Activated naive CD8-positive, alpha-beta T cell (primary cell): Measurements from ENCODE around the gene SIGLEC7.

Experiments
- H3K27ac Mint-ChIP-seq: one replicate; pipeline ENCODE4 v1.8.0; 2021; ENCODE audit warnings: mixed read lengths
- H3K27me3 Mint-ChIP-seq: one replicate; pipeline ENCODE4 v1.8.0; 2021; ENCODE audit warnings: mixed read lengths
- H3K36me3 Mint-ChIP-seq: one replicate; pipeline ENCODE4 v1.8.0; 2021; ENCODE audit warnings: mixed read lengths
- H3K4me1 Mint-ChIP-seq: one replicate; pipeline ENCODE4 v1.8.0; 2021; ENCODE audit warnings: low read depth, mixed read lengths
- H3K4me3 Mint-ChIP-seq: one replicate; pipeline ENCODE4 v1.8.0; 2021; ENCODE audit warnings: mild to moderate bottlenecking, mixed read lengths
- H3K9me3 Mint-ChIP-seq: one replicate; pipeline ENCODE4 v1.8.0; 2021; ENCODE audit warnings: low read depth, mixed read lengths

Gene SIGLEC7

DNA sequence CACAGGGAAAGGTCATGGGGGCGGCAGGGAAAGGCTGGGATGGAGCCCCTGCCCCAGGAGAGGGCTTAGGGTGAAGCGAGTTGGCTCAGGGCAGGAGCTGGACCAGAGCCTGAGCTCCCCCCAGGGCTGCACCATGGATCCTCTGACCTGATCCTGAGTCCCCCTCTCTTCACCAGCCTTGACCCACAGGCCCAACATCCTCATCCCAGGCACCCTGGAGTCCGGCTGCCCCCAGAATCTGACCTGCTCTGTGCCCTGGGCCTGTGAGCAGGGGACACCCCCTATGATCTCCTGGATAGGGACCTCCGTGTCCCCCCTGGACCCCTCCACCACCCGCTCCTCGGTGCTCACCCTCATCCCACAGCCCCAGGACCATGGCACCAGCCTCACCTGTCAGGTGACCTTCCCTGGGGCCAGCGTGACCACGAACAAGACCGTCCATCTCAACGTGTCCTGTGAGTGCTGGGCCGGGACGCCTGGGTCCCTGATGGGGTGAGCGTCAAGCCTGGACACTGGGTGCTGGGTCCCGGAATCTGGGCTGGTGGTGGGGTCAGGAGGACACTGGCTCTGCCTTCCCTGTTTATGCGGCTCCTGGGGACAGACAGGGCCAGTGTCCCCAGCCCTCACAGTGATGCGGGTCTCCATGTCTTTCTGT, 16.6 kb upstream of the SIGLEC7 start:
- Mint-ChIP-seq H3K27me3 (no peaks in the 10 kb centered on the region), H3K36me3 (no peaks in the 10 kb centered on the region), H3K4me3 (no peak overlapping the region), H3K9me3 (no peaks in the 10 kb centered on the region), H3K4me1 (peaks cover 82% of the 10 kb centered on the region), H3K27ac (peak overlapping the region; percentile 6)

DNA sequence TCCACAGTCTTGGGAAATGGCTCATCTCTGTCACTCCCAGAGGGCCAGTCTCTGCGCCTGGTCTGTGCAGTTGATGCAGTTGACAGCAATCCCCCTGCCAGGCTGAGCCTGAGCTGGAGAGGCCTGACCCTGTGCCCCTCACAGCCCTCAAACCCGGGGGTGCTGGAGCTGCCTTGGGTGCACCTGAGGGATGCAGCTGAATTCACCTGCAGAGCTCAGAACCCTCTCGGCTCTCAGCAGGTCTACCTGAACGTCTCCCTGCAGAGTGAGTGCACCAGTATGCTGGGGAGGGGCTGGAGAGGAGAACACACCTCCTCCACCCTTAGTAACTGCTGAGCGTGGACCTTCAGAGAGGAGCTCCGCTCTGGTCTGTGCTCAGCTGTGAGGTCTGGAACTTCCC, 15.1 kb upstream of the SIGLEC7 start:
- H3K4me3 Mint-ChIP-seq = no peak overlapping the region
- no peaks in the 10 kb centered on the region for H3K27me3 Mint-ChIP-seq
- H3K27ac Mint-ChIP-seq = no peak overlapping the region
- H3K4me1 Mint-ChIP-seq = peaks cover 83% of the 10 kb centered on the region
- H3K36me3 Mint-ChIP-seq = no peaks in the 10 kb centered on the region
- no peaks in the 10 kb centered on the region for H3K9me3 Mint-ChIP-seq

- Mint-ChIP-seq H3K27me3 (no peaks in the 10 kb centered on the region), H3K9me3 (no peaks in the 10 kb centered on the region), H3K4me1 (peaks cover 82% of the 10 kb centered on the region), H3K27ac (peak overlapping the region; percentile 83), H3K36me3 (no peaks in the 10 kb centered on the region), H3K4me3 (peak overlapping the region; percentile 50)
These were observed 14.3 kb upstream of the SIGLEC7 start for GRCh38 chr19:51127755-51128154.

DNA sequence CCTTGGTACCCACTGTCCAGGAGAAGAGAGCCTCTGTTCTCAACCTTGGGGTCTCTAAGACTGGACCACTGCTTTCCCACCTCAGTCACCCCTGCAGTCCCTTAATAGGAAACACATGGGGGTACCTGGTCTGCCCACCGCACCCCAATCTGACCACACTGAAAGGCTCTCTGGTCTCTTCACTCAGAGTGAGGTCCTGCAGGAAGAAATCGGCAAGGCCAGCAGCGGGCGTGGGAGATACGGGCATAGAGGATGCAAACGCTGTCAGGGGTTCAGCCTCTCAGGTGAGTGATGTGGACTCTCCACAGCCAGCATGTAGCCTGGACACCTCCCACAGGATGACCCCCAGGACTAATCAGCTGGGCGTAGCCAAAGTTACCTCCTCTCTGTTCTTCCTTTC, 13.9 kb upstream of the SIGLEC7 start:
- Mint-ChIP-seq H3K27me3 (no peaks in the 10 kb centered on the region), H3K36me3 (no peaks in the 10 kb centered on the region), H3K9me3 (no peaks in the 10 kb centered on the region), H3K4me3 (no peak overlapping the region), H3K4me1 (peaks cover 79% of the 10 kb centered on the region), H3K27ac (peak overlapping the region; percentile 69)

DNA sequence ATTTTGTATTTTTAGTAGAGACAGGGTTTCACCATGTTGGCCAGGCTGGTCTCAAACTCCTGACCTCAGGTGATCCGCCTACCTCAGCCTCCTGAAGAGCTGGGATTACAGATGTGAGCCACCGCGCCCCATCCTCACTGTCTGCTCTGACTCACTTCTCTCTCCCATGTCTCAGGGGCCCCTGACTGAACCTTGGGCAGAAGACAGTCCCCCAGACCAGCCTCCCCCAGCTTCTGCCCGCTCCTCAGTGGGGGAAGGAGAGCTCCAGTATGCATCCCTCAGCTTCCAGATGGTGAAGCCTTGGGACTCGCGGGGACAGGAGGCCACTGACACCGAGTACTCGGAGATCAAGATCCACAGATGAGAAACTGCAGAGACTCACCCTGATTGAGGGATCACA, 12.4 kb upstream of the SIGLEC7 start:
- peaks cover 65% of the 10 kb centered on the region for H3K4me1 Mint-ChIP-seq
- peak overlapping the region; percentile 23 for H3K4me3 Mint-ChIP-seq
- H3K27me3 Mint-ChIP-seq = no peaks in the 10 kb centered on the region
- H3K9me3 Mint-ChIP-seq = peaks cover 2% of the 10 kb centered on the region
- no peaks in the 10 kb centered on the region for H3K36me3 Mint-ChIP-seq
- no peak overlapping the region for H3K27ac Mint-ChIP-seq

DNA sequence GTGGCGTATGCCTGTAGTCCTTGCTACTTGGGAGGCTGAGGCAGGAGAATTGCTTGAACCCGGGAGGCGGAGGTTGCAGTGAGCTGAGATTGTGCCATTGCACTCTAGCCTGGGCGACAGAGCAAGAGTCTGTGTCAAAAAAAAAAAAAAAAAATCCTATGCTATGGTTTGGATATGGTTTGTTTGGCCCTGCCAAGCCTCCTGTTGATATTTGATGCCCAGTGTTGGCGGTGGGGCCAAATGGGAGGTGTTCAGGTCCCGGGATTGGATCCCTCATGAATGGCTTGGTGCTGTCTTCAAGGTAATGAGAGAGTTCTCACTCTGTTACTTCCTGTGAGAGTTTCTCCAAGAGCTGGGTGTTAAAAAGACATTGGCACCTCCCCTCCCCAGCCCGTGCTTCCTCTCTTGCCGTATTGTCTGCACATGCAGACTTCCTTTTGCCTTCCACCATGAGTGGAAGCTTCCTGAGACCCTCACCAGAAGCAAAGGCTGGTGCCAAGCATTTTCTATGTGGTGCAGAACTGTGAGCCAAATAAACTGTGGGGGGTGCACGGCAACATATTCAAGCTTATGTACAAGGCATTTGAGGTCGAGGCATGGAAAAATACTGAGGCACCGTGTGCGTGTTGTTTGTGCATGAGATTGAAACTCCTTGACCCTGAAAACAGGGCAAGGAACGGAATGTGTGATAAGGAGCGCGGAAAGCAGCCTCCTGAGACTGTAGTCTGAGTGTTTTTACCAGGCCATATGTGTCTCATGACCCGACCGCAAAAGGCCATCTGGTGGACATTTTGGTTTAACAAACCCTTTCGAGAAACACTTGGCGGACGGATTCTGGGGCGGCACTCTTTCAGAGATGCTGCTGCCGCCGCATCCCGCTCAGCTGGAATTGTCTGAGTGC, 10.1 kb upstream of the SIGLEC7 start:
- peak overlapping the region; percentile 76 for H3K4me3 Mint-ChIP-seq
- H3K27me3 Mint-ChIP-seq = no peaks in the 10 kb centered on the region
- H3K27ac Mint-ChIP-seq = peak overlapping the region; percentile 91
- H3K4me1 Mint-ChIP-seq = peaks cover 63% of the 10 kb centered on the region
- no peaks in the 10 kb centered on the region for H3K36me3 Mint-ChIP-seq
- H3K9me3 Mint-ChIP-seq = peaks cover 4% of the 10 kb centered on the region

DNA sequence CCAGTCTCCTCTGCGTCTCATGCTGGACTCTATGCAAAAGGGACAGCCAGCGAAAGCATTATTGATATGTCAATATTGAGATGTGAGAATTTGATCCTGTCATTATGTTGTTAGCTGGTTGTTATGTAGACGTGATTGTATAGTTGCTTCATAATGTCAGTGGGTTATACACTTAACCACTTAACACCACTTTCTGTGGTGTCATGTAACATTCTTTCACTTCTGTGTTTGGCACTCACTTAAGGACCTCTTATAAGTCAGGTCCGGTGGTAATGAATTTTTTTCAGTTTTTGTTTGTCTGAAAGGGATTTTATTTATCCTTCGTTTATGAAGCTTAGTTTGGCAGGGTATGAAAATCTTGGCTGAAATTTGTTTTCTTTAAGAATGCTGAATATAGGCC, 7.1 kb upstream of the SIGLEC7 start:
- peaks cover 49% of the 10 kb centered on the region for H3K4me1 Mint-ChIP-seq
- H3K27ac Mint-ChIP-seq = no peak overlapping the region
- H3K36me3 Mint-ChIP-seq = no peaks in the 10 kb centered on the region
- peaks cover 4% of the 10 kb centered on the region for H3K9me3 Mint-ChIP-seq
- no peaks in the 10 kb centered on the region for H3K27me3 Mint-ChIP-seq
- H3K4me3 Mint-ChIP-seq = no peak overlapping the region

DNA sequence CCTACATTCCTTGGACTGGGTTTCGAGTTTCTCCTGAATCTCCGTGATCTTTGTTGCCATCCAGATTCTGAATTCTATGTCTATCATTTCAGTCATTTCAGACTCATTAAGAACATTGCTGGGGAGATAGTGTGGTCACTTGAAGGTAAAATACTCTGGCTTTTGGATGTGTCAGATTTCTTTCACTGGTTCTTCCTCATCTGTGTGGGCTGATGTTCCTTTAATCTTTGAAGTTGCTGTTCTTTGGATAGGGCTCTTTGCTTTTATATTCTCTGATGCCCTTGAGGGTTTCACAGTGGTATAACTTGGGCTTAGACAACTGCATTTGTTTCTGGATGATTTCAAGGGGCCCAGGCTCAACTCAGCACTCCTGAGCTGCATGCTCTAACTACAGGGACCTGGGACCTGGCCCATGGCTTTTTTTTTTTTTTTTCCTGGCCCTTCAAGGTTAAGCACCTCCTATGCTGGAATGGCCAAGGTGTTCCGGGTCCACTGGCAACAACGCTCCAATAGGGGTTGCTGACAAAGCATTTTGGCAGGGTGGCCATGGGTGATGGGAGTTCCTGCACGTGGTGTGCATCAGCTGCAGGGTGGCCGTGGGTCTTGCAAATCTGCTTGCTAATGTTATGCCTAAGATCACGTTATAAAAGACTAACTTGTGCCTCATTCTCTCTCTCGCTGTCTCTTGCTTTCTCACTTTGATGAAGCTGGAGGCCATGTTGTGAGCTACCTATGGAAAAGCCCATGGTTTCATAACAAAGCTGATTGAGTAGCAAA, 5.9 kb upstream of the SIGLEC7 start:
- Mint-ChIP-seq H3K4me3 (no peak overlapping the region), H3K27me3 (peaks cover 2% of the 10 kb centered on the region), H3K27ac (no peak overlapping the region), H3K9me3 (peaks cover 4% of the 10 kb centered on the region), H3K4me1 (peaks cover 40% of the 10 kb centered on the region), H3K36me3 (no peaks in the 10 kb centered on the region)

- peaks cover 37% of the 10 kb centered on the region for H3K4me1 Mint-ChIP-seq
- H3K4me3 Mint-ChIP-seq = no peak overlapping the region
These were observed 5.1 kb upstream of the SIGLEC7 start for GRCh38 chr19:51136851-51137551.

DNA sequence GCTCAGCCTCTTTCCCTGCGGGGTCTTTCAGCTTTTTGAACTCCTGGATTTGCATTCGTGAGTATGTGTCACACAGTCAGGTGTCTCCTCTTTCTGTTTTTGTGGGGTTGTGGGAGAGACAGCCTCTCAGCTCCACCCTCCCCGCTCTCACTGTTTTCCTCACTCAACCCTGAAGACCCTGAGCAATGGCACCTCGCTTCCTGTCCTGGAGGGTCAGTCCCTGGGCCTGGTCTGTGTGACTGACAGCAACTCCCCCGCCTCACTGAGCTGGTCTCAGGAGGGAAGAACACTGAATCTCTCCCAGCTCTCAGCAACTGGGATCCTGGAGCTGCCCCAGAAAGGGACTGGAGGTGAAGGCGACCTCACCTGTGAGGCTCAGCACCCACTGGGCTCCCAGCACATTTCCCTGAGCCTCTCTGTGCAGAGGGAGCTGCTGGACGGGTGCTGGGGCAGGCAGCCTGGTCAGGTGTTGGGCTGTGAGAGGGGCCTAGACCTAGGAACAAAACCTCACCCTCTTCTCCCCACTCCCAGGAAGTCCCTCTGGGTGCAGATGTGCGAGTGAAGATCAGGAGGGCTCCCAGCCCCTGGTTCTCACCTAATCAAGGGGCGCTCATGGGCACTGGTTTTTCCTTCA, 4.2 kb upstream of the SIGLEC7 start:
- Mint-ChIP-seq H3K4me1 (peaks cover 29% of the 10 kb centered on the region), H3K4me3 (no peak overlapping the region), H3K9me3 (peaks cover 4% of the 10 kb centered on the region), H3K27ac (peak overlapping the region; percentile 61), H3K36me3 (no peaks in the 10 kb centered on the region), H3K27me3 (peaks cover 2% of the 10 kb centered on the region)

More at GRCh38 chr19:51136851-51137551, 5.1 kb upstream of the SIGLEC7 start:
- H3K27ac Mint-ChIP-seq = peak overlapping the region; percentile 61
- H3K36me3 Mint-ChIP-seq = no peaks in the 10 kb centered on the region
- peaks cover 2% of the 10 kb centered on the region for H3K27me3 Mint-ChIP-seq
- peaks cover 4% of the 10 kb centered on the region for H3K9me3 Mint-ChIP-seq

GRCh38 chr19:51138549-51138979, 3.5 kb upstream of the SIGLEC7 start:
- no peak overlapping the region for H3K27ac Mint-ChIP-seq
- peaks cover 2% of the 10 kb centered on the region for H3K27me3 Mint-ChIP-seq
- H3K9me3 Mint-ChIP-seq = peaks cover 4% of the 10 kb centered on the region
- no peak overlapping the region for H3K4me3 Mint-ChIP-seq
- no peaks in the 10 kb centered on the region for H3K36me3 Mint-ChIP-seq
- H3K4me1 Mint-ChIP-seq = peaks cover 28% of the 10 kb centered on the region

DNA sequence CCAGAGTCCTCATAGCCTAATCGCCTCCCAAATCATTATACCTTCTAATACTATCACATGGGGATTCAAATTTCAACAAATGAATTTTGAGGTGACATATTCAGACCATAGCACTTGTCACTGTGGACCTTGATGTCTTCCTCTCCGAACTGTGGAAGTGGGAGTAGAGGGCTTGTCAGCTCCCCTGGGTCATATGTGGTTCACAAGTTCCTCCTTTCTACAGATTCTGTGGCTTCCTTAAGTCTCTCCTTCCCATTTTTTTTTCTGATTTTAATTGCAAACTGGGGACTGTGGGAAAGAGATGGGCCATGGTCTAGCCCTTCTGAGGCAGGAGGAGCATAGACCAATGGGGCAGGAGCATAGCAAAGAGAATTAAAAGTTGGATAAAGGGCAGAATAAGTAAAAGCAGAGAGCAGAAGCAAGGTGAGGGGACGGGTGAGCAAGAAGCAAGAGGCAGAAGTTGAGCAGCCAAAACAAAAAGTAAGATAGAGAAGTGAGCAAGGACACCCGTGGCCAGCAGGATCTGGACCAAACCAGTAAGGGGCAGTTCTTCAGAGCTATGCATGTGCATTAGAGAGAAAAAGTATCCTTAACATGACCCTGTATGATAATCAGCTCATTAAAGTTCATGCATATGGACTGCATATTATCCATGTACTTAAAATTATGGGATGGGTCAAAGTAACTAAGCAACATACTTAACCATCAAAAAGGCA, 2.6 kb upstream of the SIGLEC7 start:
- H3K27ac Mint-ChIP-seq = no peak overlapping the region

GRCh38 chr19:51140441-51140840, 1.7 kb upstream of the SIGLEC7 start:
- peaks cover 28% of the 10 kb centered on the region for H3K4me1 Mint-ChIP-seq
- no peak overlapping the region for H3K27ac Mint-ChIP-seq
- H3K4me3 Mint-ChIP-seq = no peak overlapping the region
- H3K27me3 Mint-ChIP-seq = peaks cover 2% of the 10 kb centered on the region
- no peaks in the 10 kb centered on the region for H3K9me3 Mint-ChIP-seq
- H3K36me3 Mint-ChIP-seq = no peaks in the 10 kb centered on the region

More for the DNA sequence above, 2.6 kb upstream of the SIGLEC7 start:
- Mint-ChIP-seq H3K36me3 (no peaks in the 10 kb centered on the region), H3K4me1 (peaks cover 28% of the 10 kb centered on the region), H3K27me3 (peaks cover 2% of the 10 kb centered on the region), H3K9me3 (peaks cover 4% of the 10 kb centered on the region), H3K4me3 (no peak overlapping the region)
